Measurements from ENCODE around the gene HSPG2. TPM values are rescaled to one million over a fixed set of nuclear protein-coding genes. Genes with fewer than 3 reads are reported as not detected.

HSPG2 gene
- total and polyA plus RNA-seq, 2 experiments from 2014 or later, result 72.4 to 81.2 TPM

- Histone ChIP-seq H3K36me3 (replicated peaks; ENCODE audit: insufficient read depth, low read depth) (no peaks in the 10 kb centered on the region), H3K9me2 (replicated peaks; ENCODE audit: insufficient read depth) (no peaks in the 10 kb centered on the region), H3K4me1 (ENCODE audit: insufficient read depth) (peaks cover 5% of the 10 kb centered on the region), H3K4me3 (no peak overlapping the region), H3K4me2 (no peak overlapping the region), H3K27ac (no peak overlapping the region), H3K79me2 (no peaks in the 10 kb centered on the region), H4K20me1 (ENCODE audit: insufficient read depth, poor library complexity, severe bottlenecking) (no peaks in the 10 kb centered on the region), H2AFZ (no peak overlapping the region), H3K9me3 (ENCODE audit: low read depth) (no peaks in the 10 kb centered on the region), H3K27me3 (no peaks in the 10 kb centered on the region)
- 95% methylated on average over 24 of the region's 24 CpGs for WGBS (ENCODE audit: low lambda C conversion rate, missing lambda C conversion rate)
- TF ChIP-seq EZH2phosphoT487 (IDR thresholded peaks at IDR 0.05; ENCODE audit: low read depth, severe bottlenecking, unreplicated experiment) (no peak), CTCF (IDR thresholded peaks at IDR 0.05; ENCODE audit: poor library complexity) (no peak), EZH2 (IDR thresholded peaks at IDR 0.05; ENCODE audit: borderline replicate concordance) (no peak)
- no peak for DNase-seq (ENCODE audit: low spot score)
These were observed 51.7 kb downstream of the HSPG2 start for GRCh38 chr1:21885236-21886037.

DNA sequence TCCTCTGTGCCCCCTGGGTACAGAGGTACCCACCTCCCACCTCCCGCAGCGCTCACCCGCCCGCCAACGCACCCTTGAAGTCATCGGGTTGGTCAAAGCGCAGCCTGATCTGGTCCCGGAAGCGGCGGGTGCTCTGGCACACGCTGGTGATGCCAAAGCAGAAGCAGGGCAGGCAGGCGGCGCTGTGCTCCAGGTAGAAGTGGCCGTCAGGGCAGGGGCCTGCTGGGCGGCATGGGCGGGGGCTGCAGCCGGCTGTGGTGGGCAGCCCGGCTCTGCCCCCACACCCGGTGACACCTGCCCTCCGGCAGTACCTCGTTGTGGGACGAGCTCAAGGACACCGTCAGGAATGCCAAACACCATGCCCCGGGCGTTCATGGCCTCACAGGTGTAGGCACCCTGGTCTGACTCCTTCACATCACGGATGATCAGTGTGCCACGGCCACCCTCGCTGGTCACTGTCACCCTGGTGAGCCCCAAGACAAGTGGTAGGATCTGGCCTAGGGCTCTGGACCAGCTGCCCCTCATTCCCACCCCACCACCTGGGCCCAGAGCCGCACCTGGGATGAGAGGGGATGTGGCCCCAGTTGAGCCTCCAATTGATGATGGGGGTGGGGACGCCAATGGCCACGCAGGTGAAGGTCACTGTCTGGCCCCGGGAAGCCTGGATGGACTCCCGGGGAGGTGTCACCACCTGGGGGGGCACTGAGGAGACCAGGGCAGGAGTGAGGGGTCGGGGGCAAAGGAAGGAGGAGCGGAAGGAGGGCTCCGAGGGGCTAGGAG lies 52.5 kb downstream of the HSPG2 start:
- Histone ChIP-seq H3K9me2 (replicated peaks; ENCODE audit: insufficient read depth) (no peaks in the 10 kb centered on the region), H4K20me1 (ENCODE audit: insufficient read depth, poor library complexity, severe bottlenecking) (no peaks in the 10 kb centered on the region), H3K27me3 (no peaks in the 10 kb centered on the region), H3K9me3 (ENCODE audit: low read depth) (no peaks in the 10 kb centered on the region), H3K4me3 (no peak overlapping the region), H3K4me2 (no peak overlapping the region), H3K27ac (no peak overlapping the region), H2AFZ (no peak overlapping the region), H3K79me2 (no peaks in the 10 kb centered on the region), H3K4me1 (ENCODE audit: insufficient read depth) (peaks cover 5% of the 10 kb centered on the region), H3K36me3 (replicated peaks; ENCODE audit: insufficient read depth, low read depth) (no peaks in the 10 kb centered on the region)
- no peak for TF ChIP-seq EZH2 (IDR thresholded peaks at IDR 0.05; ENCODE audit: borderline replicate concordance)
- no peak for TF ChIP-seq CTCF (IDR thresholded peaks at IDR 0.05; ENCODE audit: poor library complexity)
- no peak for TF ChIP-seq EZH2phosphoT487 (IDR thresholded peaks at IDR 0.05; ENCODE audit: low read depth, severe bottlenecking, unreplicated experiment)
- 91% methylated on average over 27 of the region's 36 CpGs for WGBS (ENCODE audit: low lambda C conversion rate, missing lambda C conversion rate)
- DNase-seq (ENCODE audit: low spot score), result no peak

- H3K27ac ChIP-seq, result no peak overlapping the region
- TF ChIP-seq EZH2phosphoT487 (IDR thresholded peaks at IDR 0.05; ENCODE audit: low read depth, severe bottlenecking, unreplicated experiment) (no peak), CTCF (IDR thresholded peaks at IDR 0.05; ENCODE audit: poor library complexity) (no peak), EZH2 (IDR thresholded peaks at IDR 0.05; ENCODE audit: borderline replicate concordance) (no peak)
- 96% methylated on average over 11 of the region's 11 CpGs for WGBS (ENCODE audit: low lambda C conversion rate, missing lambda C conversion rate)
- no peak overlapping the region for H2AFZ ChIP-seq
- no peaks in the 10 kb centered on the region for H3K79me2 ChIP-seq
- H3K27me3 ChIP-seq, result no peaks in the 10 kb centered on the region
- H3K4me1 ChIP-seq (ENCODE audit: insufficient read depth), result peaks cover 5% of the 10 kb centered on the region
- no peaks in the 10 kb centered on the region for H3K9me2 ChIP-seq (replicated peaks; ENCODE audit: insufficient read depth)
- no peaks in the 10 kb centered on the region for H3K36me3 ChIP-seq (replicated peaks; ENCODE audit: insufficient read depth, low read depth)
- H3K4me2 ChIP-seq, result no peak overlapping the region
- no peaks in the 10 kb centered on the region for H3K9me3 ChIP-seq (ENCODE audit: low read depth)
- no peaks in the 10 kb centered on the region for H4K20me1 ChIP-seq (ENCODE audit: insufficient read depth, poor library complexity, severe bottlenecking)
- DNase-seq (ENCODE audit: low spot score), result no peak
- no peak overlapping the region for H3K4me3 ChIP-seq
These were observed 54.2 kb downstream of the HSPG2 start for GRCh38 chr1:21882721-21883415.
